GM18519 (cell line): Measurements from ENCODE around the gene SEC23IP.
A peak's percentile ranks its signal among the peaks of the same experiment; 100 is the strongest.
"Not testable (repeated sequence)": the region's sequence is repeated elsewhere in the genome, so short reads cannot be mapped to it uniquely, and the experiment has no call there.

ENCODE experiments used
- ATAC-seq: cut with Tn5 transposase; IDR thresholded peaks from one replicate; pipeline ENCODE4 v1.9.1; 2021; ENCODE audit warnings: mild to moderate bottlenecking, moderate library complexity; ENCODE audit not compliant: unreplicated experiment, low FRiP score

The SEC23IP gene

GRCh38 chr10:119892188-119893065 lies at the start of gene SEC23IP:
SEC23IP (plus strand) TSS chr10:119892730; CDS start chr10:119892783, 53 bp downstream.
- ATAC-seq, result peak; percentile 98

- ATAC-seq, result no peak
Measured at GRCh38 chr10:119845656-119846055, 46.9 kb upstream of the SEC23IP start.

- ATAC-seq, result no peak
Measured at GRCh38 chr10:119849031-119849789, 43.3 kb upstream of the SEC23IP start.

- ATAC-seq, result no peak
Measured at GRCh38 chr10:119849944-119850343, 42.6 kb upstream of the SEC23IP start.

GRCh38 chr10:119852277-119852676 lies 40.3 kb upstream of the SEC23IP start:
- no peak for ATAC-seq

- ATAC-seq, result no peak
Measured at GRCh38 chr10:119852822-119853221, 39.7 kb upstream of the SEC23IP start.

- no peak for ATAC-seq
Measured at GRCh38 chr10:119853574-119853973, 39.0 kb upstream of the SEC23IP start.

- no peak for ATAC-seq
Measured at GRCh38 chr10:119858063-119858462, 34.5 kb upstream of the SEC23IP start.

GRCh38 chr10:119859420-119860258 lies 32.9 kb upstream of the SEC23IP start:
- no peak for ATAC-seq

GRCh38 chr10:119860866-119861607 lies 31.5 kb upstream of the SEC23IP start:
- ATAC-seq, result no peak

- no peak for ATAC-seq
Measured at GRCh38 chr10:119862524-119862923, 30.0 kb upstream of the SEC23IP start.

- no peak for ATAC-seq
Measured at GRCh38 chr10:119863951-119864565, 28.5 kb upstream of the SEC23IP start.

- ATAC-seq, result no peak
Measured at GRCh38 chr10:119865699-119866240, 26.8 kb upstream of the SEC23IP start.

- ATAC-seq, result no peak
Measured at GRCh38 chr10:119867317-119867716, 25.2 kb upstream of the SEC23IP start.

GRCh38 chr10:119869398-119869797 lies 23.1 kb upstream of the SEC23IP start:
- not testable (repeated sequence) for ATAC-seq

GRCh38 chr10:119871881-119872609 lies 20.5 kb upstream of the SEC23IP start:
- peak; percentile 21 for ATAC-seq

- ATAC-seq, result peak; percentile 21
Measured at GRCh38 chr10:119872610-119872859, 20.0 kb upstream of the SEC23IP start, which contains the start of gene MCMBP. MCMBP (minus strand) TSS chr10:119872843; CDS start chr10:119872584, 259 bp downstream.

- peak; percentile 86 for ATAC-seq
Measured at GRCh38 chr10:119872860-119873681, 19.5 kb upstream of the SEC23IP start.
